HCT116 (cell line): ENCODE data around the gene IL18R1.

ENCODE experiments used
- CEBPB ChIP-seq: IDR thresholded peaks from 2 replicates; pipeline ENCODE4 v1.6.1; 2012; ENCODE audit warnings: low read depth
- EZH2 ChIP-seq: fragments of 200-600 bp; sonication (generic); IDR thresholded peaks from 2 replicates; pipeline ENCODE4 v1.6.1; 2017; ENCODE audit warnings: antibody characterized with exemption, mixed run types
- EZH2phosphoT487 ChIP-seq: fragments of 200-600 bp; IDR thresholded peaks from 2 replicates; pipeline ENCODE4 v1.6.1; 2018; ENCODE audit warnings: antibody characterized with exemption, borderline replicate concordance
- JUND ChIP-seq: IDR thresholded peaks from 2 replicates; pipeline ENCODE4 v1.6.1; 2012
- POLR2A ChIP-seq: IDR thresholded peaks from 2 replicates; pipeline ENCODE4 v1.7.0; 2011; ENCODE audit warnings: borderline replicate concordance; ENCODE audit not compliant: insufficient read depth, insufficient read length; ENCODE audit errors: extremely low read depth
- POLR2AphosphoS5 ChIP-seq: IDR thresholded peaks from 2 replicates; pipeline ENCODE4 v1.6.1; 2011; ENCODE audit warnings: mild to moderate bottlenecking, low read depth, low read length, moderate library complexity
- YY1 ChIP-seq: IDR thresholded peaks from 2 replicates; pipeline ENCODE4 v1.6.1; 2011; ENCODE audit warnings: low read length, low read depth, moderate library complexity, mild to moderate bottlenecking; ENCODE audit not compliant: insufficient replicate concordance; ENCODE audit errors: extremely low read depth
- TF ChIP-seq, protein P1 (sequence below), 3 experiments: fragments of 200-600 bp in 1 of 3; sonication (generic) in 1 of 3; IDR thresholded peaks in 2 of 3; conservative IDR thresholded peaks in 1 of 3; 2 replicates each; pipeline ENCODE4 v1.5.1; 2012 to 2017; ENCODE audit warnings: low read depth in 2 of 3, low read length in 2 of 3, antibody characterized with exemption in 1 of 3, borderline replicate concordance in 1 of 3, control low read depth in 1 of 3, mild to moderate bottlenecking in 1 of 3, mixed read lengths in 1 of 3, mixed run types in 1 of 3, moderate library complexity in 1 of 3; ENCODE audit not compliant: insufficient read depth in 1 of 3
- TF ChIP-seq, protein P2 (sequence below): IDR thresholded peaks from 2 replicates; pipeline ENCODE4 v1.6.1; 2011; ENCODE audit warnings: mild to moderate bottlenecking, low read length, moderate library complexity; ENCODE audit not compliant: insufficient replicate concordance; ENCODE audit errors: extremely low read depth
- TF ChIP-seq, protein P3 (sequence below): IDR thresholded peaks from 2 replicates; pipeline ENCODE4 v1.6.1; 2012

DNA sequence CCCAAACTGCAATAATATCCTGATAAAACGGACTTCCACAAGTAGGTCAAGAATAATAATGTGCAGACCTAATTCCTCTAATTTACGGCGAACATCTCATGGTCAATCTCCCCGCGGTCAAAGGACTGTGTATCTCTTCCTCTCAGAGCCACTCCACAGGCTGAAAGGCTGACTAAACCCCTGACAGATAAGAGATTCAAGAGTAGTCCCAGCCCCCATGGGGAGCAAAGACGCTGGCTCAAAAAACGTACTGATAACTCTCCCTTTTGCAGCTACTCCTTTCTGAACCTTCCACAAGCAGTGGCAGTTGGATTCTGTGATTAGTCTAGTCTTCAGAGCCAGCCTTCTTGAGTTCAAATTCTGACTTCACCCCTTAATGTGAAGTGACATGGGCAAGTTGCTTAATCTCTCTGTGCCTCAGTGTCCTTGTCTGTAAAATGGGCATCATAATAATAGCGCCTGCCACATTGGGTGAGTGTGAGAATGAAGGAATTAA is 19.7 kb upstream of the IL18R1 start:
- TF ChIP-seq, protein P1, sequence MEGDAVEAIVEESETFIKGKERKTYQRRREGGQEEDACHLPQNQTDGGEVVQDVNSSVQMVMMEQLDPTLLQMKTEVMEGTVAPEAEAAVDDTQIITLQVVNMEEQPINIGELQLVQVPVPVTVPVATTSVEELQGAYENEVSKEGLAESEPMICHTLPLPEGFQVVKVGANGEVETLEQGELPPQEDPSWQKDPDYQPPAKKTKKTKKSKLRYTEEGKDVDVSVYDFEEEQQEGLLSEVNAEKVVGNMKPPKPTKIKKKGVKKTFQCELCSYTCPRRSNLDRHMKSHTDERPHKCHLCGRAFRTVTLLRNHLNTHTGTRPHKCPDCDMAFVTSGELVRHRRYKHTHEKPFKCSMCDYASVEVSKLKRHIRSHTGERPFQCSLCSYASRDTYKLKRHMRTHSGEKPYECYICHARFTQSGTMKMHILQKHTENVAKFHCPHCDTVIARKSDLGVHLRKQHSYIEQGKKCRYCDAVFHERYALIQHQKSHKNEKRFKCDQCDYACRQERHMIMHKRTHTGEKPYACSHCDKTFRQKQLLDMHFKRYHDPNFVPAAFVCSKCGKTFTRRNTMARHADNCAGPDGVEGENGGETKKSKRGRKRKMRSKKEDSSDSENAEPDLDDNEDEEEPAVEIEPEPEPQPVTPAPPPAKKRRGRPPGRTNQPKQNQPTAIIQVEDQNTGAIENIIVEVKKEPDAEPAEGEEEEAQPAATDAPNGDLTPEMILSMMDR (IDR thresholded peaks at IDR 0.05 in 2 of 3, conservative IDR thresholded peaks at IDR 0.05 in 1 of 3; ENCODE audit: borderline replicate concordance in 1 of 3, insufficient read depth in 1 of 3, low read depth in 2 of 3, low read length in 2 of 3), result no peak
- TF ChIP-seq CEBPB (no peak), JUND (no peak), YY1 (no peak), EZH2phosphoT487 (no peak), EZH2 (no peak), POLR2A (no peak), POLR2AphosphoS5 (no peak)
- TF ChIP-seq, protein P2, sequence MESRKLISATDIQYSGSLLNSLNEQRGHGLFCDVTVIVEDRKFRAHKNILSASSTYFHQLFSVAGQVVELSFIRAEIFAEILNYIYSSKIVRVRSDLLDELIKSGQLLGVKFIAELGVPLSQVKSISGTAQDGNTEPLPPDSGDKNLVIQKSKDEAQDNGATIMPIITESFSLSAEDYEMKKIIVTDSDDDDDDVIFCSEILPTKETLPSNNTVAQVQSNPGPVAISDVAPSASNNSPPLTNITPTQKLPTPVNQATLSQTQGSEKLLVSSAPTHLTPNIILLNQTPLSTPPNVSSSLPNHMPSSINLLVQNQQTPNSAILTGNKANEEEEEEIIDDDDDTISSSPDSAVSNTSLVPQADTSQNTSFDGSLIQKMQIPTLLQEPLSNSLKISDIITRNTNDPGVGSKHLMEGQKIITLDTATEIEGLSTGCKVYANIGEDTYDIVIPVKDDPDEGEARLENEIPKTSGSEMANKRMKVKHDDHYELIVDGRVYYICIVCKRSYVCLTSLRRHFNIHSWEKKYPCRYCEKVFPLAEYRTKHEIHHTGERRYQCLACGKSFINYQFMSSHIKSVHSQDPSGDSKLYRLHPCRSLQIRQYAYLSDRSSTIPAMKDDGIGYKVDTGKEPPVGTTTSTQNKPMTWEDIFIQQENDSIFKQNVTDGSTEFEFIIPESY, result no peak
- TF ChIP-seq, protein P3, sequence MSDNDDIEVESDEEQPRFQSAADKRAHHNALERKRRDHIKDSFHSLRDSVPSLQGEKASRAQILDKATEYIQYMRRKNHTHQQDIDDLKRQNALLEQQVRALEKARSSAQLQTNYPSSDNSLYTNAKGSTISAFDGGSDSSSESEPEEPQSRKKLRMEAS, result no peak
